CD14-positive monocyte (primary cell): Measurements from ENCODE around the gene NFKB1. TPM values are rescaled to one million over a fixed set of nuclear protein-coding genes. Genes with fewer than 3 reads are reported as not detected.
A peak's percentile ranks its signal among the peaks of the same experiment; 100 is the strongest.

ENCODE experiments used
- DNase-seq, 3 donors: peaks; one replicate each; pipeline ENCODE4 v3.0.0-alpha.2; 2011 to 2022
- H2AFZ ChIP-seq: 2 replicates; pipeline ENCODE4 v1.6.0; 2012; ENCODE audit warnings: mild to moderate bottlenecking, low read depth, low read length, inconsistent platforms; ENCODE audit not compliant: insufficient read depth, poor library complexity, severe bottlenecking
- H3K27ac ChIP-seq, 2 donors: 1 replicate in 1 of 2; 2 replicates in 1 of 2; pipeline ENCODE4 v1.5.1; 2012 to 2013; ENCODE audit warnings: low read length in 2 of 2, control low read depth in 1 of 2, inconsistent platforms in 1 of 2, low read depth in 1 of 2, mild to moderate bottlenecking in 1 of 2
- H3K27me3 ChIP-seq, 2 donors: one replicate each; pipeline versions ENCODE4 v1.6.0 to v1.6.1; 2011 to 2013; ENCODE audit warnings: low read length in 2 of 2; ENCODE audit not compliant: control insufficient read depth in 2 of 2, insufficient read depth in 2 of 2
- H3K36me3 ChIP-seq, 2 donors: replicated peaks in 1 of 2; 1 replicate in 1 of 2; 2 replicates in 1 of 2; pipeline versions ENCODE4 v1.5.1 to v1.6.1; 2012 to 2013; ENCODE audit warnings: low read length in 2 of 2, control low read depth in 1 of 2, inconsistent platforms in 1 of 2, mild to moderate bottlenecking in 1 of 2; ENCODE audit not compliant: insufficient read depth in 2 of 2, control insufficient read depth in 1 of 2
- H3K4me1 ChIP-seq, 2 donors: 1 replicate in 1 of 2; 2 replicates in 1 of 2; pipeline versions ENCODE4 v1.5.1 to v1.6.1; 2012 to 2013; ENCODE audit warnings: low read length in 2 of 2, control low read depth in 1 of 2, inconsistent platforms in 1 of 2, mild to moderate bottlenecking in 1 of 2, moderate library complexity in 1 of 2; ENCODE audit not compliant: insufficient read depth in 2 of 2, control insufficient read depth in 1 of 2
- H3K4me2 ChIP-seq: replicated peaks from 2 replicates; pipeline ENCODE3; 2012; ENCODE audit warnings: low read length, moderate library complexity, mild to moderate bottlenecking; ENCODE audit not compliant: poor library complexity, severe bottlenecking; ENCODE audit errors: extremely low read depth
- H3K4me3 ChIP-seq, 3 experiments: fragments of 200-600 bp in 1 of 3; sonication (generic) in 1 of 3; replicated peaks in 1 of 3; 1 replicate in 2 of 3; 2 replicates in 1 of 3; pipeline ENCODE4 v1.5.1; 2011 to 2013; ENCODE audit warnings: low read length in 3 of 3, mild to moderate bottlenecking in 3 of 3, control low read depth in 2 of 3, low read depth in 2 of 3, inconsistent platforms in 1 of 3, moderate library complexity in 1 of 3
- H3K79me2 ChIP-seq: 2 replicates; pipeline ENCODE4 v1.6.0; 2012; ENCODE audit warnings: mild to moderate bottlenecking, control low read depth, inconsistent platforms, low read length, moderate library complexity; ENCODE audit not compliant: insufficient read depth
- H3K9ac ChIP-seq: 2 replicates; pipeline ENCODE4 v1.6.0; 2017; ENCODE audit warnings: low read length, mild to moderate bottlenecking; ENCODE audit not compliant: insufficient read depth, poor library complexity, severe bottlenecking
- H3K9me3 ChIP-seq, 2 donors: replicated peaks in 1 of 2; 1 replicate in 1 of 2; 2 replicates in 1 of 2; pipeline versions ENCODE4 v1.5.1 to v1.6.1; 2012 to 2013; ENCODE audit warnings: low read length in 2 of 2, control low read depth in 1 of 2; ENCODE audit not compliant: control insufficient read depth in 1 of 2, insufficient read depth in 1 of 2
- H4K20me1 ChIP-seq: 2 replicates; pipeline ENCODE4 v1.6.0; 2012; ENCODE audit warnings: mild to moderate bottlenecking, low read length, control low read depth, moderate library complexity; ENCODE audit not compliant: insufficient read depth
- H3K27ac Mint-ChIP-seq, 7 donors: one replicate each; pipeline ENCODE4 v1.8.0; 2020; ENCODE audit warnings: mild to moderate bottlenecking in 7 of 7, mixed read lengths in 7 of 7, moderate library complexity in 6 of 7, inconsistent platforms in 2 of 7
- H3K27me3 Mint-ChIP-seq, 3 donors: one replicate each; pipeline ENCODE4 v1.8.0; 2021 to 2022; ENCODE audit warnings: low read depth in 3 of 3, mild to moderate bottlenecking in 3 of 3, mixed read lengths in 3 of 3, moderate library complexity in 3 of 3, inconsistent platforms in 1 of 3
- H3K36me3 Mint-ChIP-seq, 2 donors: one replicate each; pipeline ENCODE4 v1.8.0; 2020; ENCODE audit warnings: mixed read lengths in 2 of 2, inconsistent platforms in 1 of 2, mild to moderate bottlenecking in 1 of 2
- H3K4me1 Mint-ChIP-seq: one replicate; pipeline ENCODE4 v1.8.0; 2020; ENCODE audit warnings: mild to moderate bottlenecking, mixed read lengths
- H3K4me3 Mint-ChIP-seq, 2 donors: one replicate each; pipeline ENCODE4 v1.8.0; 2020; ENCODE audit warnings: mild to moderate bottlenecking in 2 of 2, mixed read lengths in 2 of 2, moderate library complexity in 1 of 2
- H3K9me3 Mint-ChIP-seq, 7 donors: one replicate each; pipeline ENCODE4 v1.8.0; 2020 to 2022; ENCODE audit warnings: mixed read lengths in 7 of 7, mild to moderate bottlenecking in 6 of 7, moderate library complexity in 6 of 7, inconsistent platforms in 2 of 7
- WGBS: methylation state at CpG from one replicate; pipeline ENCODE4 v1.1.5; 2013; ENCODE audit warnings: missing lambda C conversion rate; ENCODE audit not compliant: insufficient coverage; 5-methylcytosine and 5-hydroxymethylcytosine counted together
- intact Hi-C, 2 donors: fragments of 100-400 bp; cut with micrococcal nuclease; formaldehyde crosslinking; loops; one replicate each; pipeline versions ENCODE4 v1.15.0 to v1.15.1; 2023
- polyA plus RNA-seq, 3 donors: library from polyadenylated mRNA; depleted of rRNA in 1 of 3; unstranded in 2 of 3; stranded (reverse) in 1 of 3; fragments of 300-500 nt in 2 of 3; fragments of >200 nt in 1 of 3; fragmentation: Illumina TruSeq in 2 of 3; gene quantifications; 1 replicate in 2 of 3; 2 replicates in 1 of 3; pipeline ENCODE4 v1.2.3, GENCODE V29; 2012 to 2021
- TF ChIP-seq, protein P1 (sequence below): fragments of 200-600 bp; IDR thresholded peaks from one replicate; pipeline ENCODE4 v1.8.0; 2022; ENCODE audit warnings: antibody characterized with exemption, mild to moderate bottlenecking

NFKB1 gene
- polyA plus RNA-seq, 3 donors: 9.0 to 34.4 (median 17.8) TPM

DNA sequence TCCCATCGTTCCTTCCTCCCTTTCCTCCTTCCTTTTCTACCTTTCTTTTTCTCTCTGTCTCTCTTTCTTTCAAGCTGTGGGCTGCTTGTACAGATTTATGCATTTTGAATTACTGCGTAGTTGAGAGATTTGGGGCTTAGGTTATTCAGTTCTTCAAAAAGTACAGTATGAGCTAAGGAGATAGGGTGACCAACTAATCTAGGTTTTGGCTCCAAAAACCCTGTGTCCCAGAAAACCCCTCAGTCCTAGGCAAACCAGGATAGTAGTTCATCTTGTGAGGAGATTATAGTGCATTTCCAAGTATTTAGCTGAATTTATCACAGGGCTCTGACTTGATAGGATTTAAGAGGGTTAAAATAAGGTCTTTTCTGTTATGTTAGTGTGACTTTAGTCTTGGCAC is 64.5 kb downstream of the NFKB1 start:
- Mint-ChIP-seq H3K9me3 (no peaks in the 10 kb centered on the region), H3K27me3 (no peaks in the 10 kb centered on the region), H3K36me3 (peaks cover 40 to 64% of the 10 kb centered on the region in 2 donors), H3K4me3 (no peak overlapping the region), H3K4me1 (peaks cover 10% of the 10 kb centered on the region), H3K27ac (peak overlapping the region in 3 of 7 donors; percentile 18 to 78 (median 76))
- Histone ChIP-seq H3K4me3 (no peak overlapping the region), H3K27me3 (no peaks in the 10 kb centered on the region), H3K4me2 (no peak overlapping the region), H3K36me3 (peaks cover 11 to 77% of the 10 kb centered on the region in 2 donors), H3K4me1 (no peaks in the 10 kb centered on the region), H3K9ac (no peak overlapping the region), H3K27ac (peak overlapping the region in 1 of 2 donors; percentile 21), H4K20me1 (peaks cover 93% of the 10 kb centered on the region), H3K9me3 (no peaks in the 10 kb centered on the region), H2AFZ (no peak overlapping the region), H3K79me2 (peaks cover 6% of the 10 kb centered on the region)
- intact Hi-C loops: no loop called here
- TF ChIP-seq, protein P1, sequence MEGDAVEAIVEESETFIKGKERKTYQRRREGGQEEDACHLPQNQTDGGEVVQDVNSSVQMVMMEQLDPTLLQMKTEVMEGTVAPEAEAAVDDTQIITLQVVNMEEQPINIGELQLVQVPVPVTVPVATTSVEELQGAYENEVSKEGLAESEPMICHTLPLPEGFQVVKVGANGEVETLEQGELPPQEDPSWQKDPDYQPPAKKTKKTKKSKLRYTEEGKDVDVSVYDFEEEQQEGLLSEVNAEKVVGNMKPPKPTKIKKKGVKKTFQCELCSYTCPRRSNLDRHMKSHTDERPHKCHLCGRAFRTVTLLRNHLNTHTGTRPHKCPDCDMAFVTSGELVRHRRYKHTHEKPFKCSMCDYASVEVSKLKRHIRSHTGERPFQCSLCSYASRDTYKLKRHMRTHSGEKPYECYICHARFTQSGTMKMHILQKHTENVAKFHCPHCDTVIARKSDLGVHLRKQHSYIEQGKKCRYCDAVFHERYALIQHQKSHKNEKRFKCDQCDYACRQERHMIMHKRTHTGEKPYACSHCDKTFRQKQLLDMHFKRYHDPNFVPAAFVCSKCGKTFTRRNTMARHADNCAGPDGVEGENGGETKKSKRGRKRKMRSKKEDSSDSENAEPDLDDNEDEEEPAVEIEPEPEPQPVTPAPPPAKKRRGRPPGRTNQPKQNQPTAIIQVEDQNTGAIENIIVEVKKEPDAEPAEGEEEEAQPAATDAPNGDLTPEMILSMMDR: no peak
- no peak for DNase-seq
- WGBS: no CpG with 5 or more reads among the region's 2 CpGs

DNA sequence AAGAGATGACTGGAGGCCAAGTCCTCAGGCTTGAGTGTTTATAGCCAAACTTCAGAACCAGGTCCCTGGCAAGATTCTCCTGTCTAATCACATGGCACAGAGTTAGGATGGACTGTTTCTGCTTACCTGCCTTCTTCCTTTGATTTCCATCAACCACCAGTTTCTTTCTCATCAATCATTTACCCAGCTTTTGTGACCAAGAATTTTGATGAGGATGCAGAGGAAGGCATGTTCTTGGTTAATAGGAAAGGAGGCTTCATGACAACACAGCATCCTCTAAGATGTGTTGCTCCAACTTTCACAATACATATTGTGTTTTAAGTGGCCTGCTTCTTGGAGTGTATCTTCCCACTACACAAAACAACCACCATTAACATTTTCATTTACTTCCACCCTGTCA is 65.3 kb downstream of the NFKB1 start:
- DNase-seq: no peak
- Histone ChIP-seq H3K4me2 (no peak overlapping the region), H3K27me3 (no peaks in the 10 kb centered on the region), H3K4me1 (no peaks in the 10 kb centered on the region), H2AFZ (no peak overlapping the region), H3K9ac (no peak overlapping the region), H3K4me3 (no peak overlapping the region), H4K20me1 (peaks cover 86% of the 10 kb centered on the region), H3K79me2 (peaks cover 6% of the 10 kb centered on the region), H3K9me3 (no peaks in the 10 kb centered on the region), H3K27ac (no peak overlapping the region), H3K36me3 (peaks cover 11 to 73% of the 10 kb centered on the region in 2 donors)
- intact Hi-C loops: no loop called here
- Mint-ChIP-seq H3K4me1 (peaks cover 10% of the 10 kb centered on the region), H3K4me3 (no peak overlapping the region), H3K27ac (no peak overlapping the region), H3K36me3 (peaks cover 39 to 64% of the 10 kb centered on the region in 2 donors), H3K9me3 (no peaks in the 10 kb centered on the region), H3K27me3 (no peaks in the 10 kb centered on the region)
- TF ChIP-seq, protein P1: no peak
